NCI-H82 (cell line): ENCODE measurements around the gene ZNF578.
"Not testable (repeated sequence)": the region's sequence is repeated elsewhere in the genome, so short reads cannot be mapped to it uniquely, and the experiment has no call there.

ENCODE experiments used
- DNase-seq: peaks from one replicate; lab custom pipeline; 2025; lab: John Stamatoyannopoulos, UW

ZNF578 gene

GRCh38 chr19:52453324-52454094 lies at the start of gene ZNF578:
Gene ZNF578 (plus strand): TSS chr19:52453553. CDS start chr19:52501846, 48,293 bp downstream.
- peak; percentile 84 for DNase-seq

- DNase-seq = no peak
These were observed 43.1 kb upstream of the ZNF578 start for GRCh38 chr19:52410276-52410675.

GRCh38 chr19:52415711-52416110 lies 37.6 kb upstream of the ZNF578 start:
- no peak for DNase-seq

GRCh38 chr19:52428937-52429336 lies 24.4 kb upstream of the ZNF578 start, which contains the start of gene ZNF534:
Gene ZNF534 (plus strand): TSS chr19:52429148. CDS start chr19:52431475, 2,327 bp downstream.
- DNase-seq = no peak

GRCh38 chr19:52442179-52442578 lies 11.2 kb upstream of the ZNF578 start:
- DNase-seq = no peak

- DNase-seq = peak; percentile 37
These were observed 8.8 kb upstream of the ZNF578 start for GRCh38 chr19:52444506-52444905.

GRCh38 chr19:52451241-52451640 lies 2.1 kb upstream of the ZNF578 start:
- DNase-seq = no peak

- DNase-seq = peak; percentile 78
These were observed 11.6 kb downstream of the ZNF578 start for GRCh38 chr19:52464798-52465470.

GRCh38 chr19:52473655-52474350 lies 20.4 kb downstream of the ZNF578 start:
- DNase-seq = peak; percentile 2

- no peak for DNase-seq
These were observed 21.2 kb downstream of the ZNF578 start for GRCh38 chr19:52474351-52475127.

GRCh38 chr19:52484111-52484743 lies 30.9 kb downstream of the ZNF578 start:
- DNase-seq = not testable (repeated sequence)

GRCh38 chr19:52485064-52485463 lies 31.7 kb downstream of the ZNF578 start:
- not testable (repeated sequence) for DNase-seq

- peak; percentile 0 for DNase-seq
These were observed 32.3 kb downstream of the ZNF578 start for GRCh38 chr19:52485561-52486240.

GRCh38 chr19:52492201-52492993 lies 39.0 kb downstream of the ZNF578 start:
- peak; percentile 35 for DNase-seq

GRCh38 chr19:52492994-52493470 lies 39.7 kb downstream of the ZNF578 start:
- DNase-seq = peak; percentile 33

- DNase-seq = no peak
These were observed 41.2 kb downstream of the ZNF578 start for GRCh38 chr19:52494518-52494917.

GRCh38 chr19:52498571-52498970 lies 45.2 kb downstream of the ZNF578 start:
- DNase-seq = no peak

- not testable (repeated sequence) for DNase-seq
These were observed 47.1 kb downstream of the ZNF578 start for GRCh38 chr19:52500474-52500873.

- not testable (repeated sequence) for DNase-seq
These were observed 47.6 kb downstream of the ZNF578 start for GRCh38 chr19:52500991-52501390.

GRCh38 chr19:52507266-52507665 lies 53.9 kb downstream of the ZNF578 start:
- DNase-seq = no peak
